HG03175 (cell line): ENCODE data around the gene KLHL13.

Source experiments
- ATAC-seq: cut with Tn5 transposase; IDR thresholded peaks from one replicate; pipeline ENCODE4 v1.9.1; 2021; ENCODE audit warnings: mild to moderate bottlenecking, moderate library complexity; ENCODE audit not compliant: unreplicated experiment

KLHL13 gene

DNA sequence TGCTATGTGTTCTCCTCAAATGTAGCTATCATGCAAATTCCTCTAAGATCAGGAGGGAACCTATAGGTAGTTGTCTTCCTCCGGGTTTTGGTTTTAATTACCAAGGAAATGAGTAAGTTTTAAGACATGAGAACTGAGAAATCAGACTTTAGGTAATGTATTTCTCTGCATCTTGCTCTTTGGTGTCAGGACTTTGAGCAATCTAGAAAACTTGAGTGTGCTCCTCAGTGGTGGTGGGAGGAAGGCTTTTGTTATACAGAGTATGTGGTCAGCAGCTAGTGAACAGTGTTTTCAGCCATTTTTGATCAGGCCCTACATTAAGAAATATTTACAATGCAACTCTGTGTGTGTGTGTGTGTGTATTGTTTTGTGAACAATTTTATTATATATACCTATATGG lies 224.1 kb downstream of the KLHL13 start:
- no peak for ATAC-seq

DNA sequence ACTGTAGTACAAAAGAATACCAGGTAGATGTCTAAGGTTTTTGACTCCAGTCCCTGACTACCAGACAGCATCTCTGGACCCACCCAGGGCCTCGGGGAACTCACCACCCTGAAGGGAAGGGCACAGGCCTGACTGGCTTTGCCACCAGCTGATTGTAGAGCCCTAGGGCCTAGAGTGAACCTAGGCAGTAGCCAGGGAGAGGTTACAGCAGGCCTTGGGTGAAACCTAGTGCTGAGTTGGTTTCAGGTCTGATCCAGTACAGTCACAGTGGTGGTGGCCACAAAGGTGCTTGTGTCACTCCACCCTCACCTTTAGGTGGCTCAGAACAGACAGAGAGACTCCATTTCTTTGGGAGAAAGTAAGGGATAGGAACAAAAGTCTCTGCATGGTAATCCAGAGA lies 244.8 kb downstream of the KLHL13 start:
- ATAC-seq: no peak

DNA sequence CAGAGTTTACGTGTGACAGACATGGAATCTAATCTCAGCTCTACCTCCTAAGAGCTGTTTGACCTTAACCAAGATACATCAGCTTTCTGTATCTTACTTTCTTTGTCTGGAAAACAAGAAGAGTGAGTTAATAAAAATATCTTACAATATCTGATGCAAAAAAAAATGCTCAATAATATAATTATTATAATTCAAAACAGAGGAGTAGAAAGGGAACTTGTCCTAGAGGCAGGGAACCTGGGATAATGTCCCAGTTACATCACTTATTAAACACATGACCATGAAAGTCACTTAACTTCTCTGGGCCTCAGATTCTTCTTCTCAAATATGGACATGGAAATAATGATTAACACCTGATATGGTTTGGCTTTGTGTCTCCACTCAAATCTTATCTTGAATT lies 256.1 kb downstream of the KLHL13 start:
- no peak for ATAC-seq

DNA sequence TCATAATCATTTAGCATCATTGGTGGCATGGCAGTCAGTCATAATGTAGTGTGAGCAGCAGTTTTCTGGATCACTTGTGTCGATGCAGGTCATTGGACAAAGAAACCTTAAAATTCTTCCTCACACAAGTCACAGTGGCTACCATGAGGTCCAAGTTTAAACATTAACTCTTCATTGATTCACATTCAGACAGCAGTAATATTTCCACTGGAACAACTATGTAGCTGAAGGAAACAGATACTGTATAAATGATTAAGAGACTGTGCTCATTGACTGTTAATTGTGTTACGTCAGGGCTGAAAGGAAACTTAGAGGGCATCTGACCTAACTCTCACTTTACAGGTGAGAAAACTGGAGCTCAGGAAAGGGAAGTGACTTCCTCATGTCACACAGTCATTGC lies 261.8 kb downstream of the KLHL13 start:
- no peak for ATAC-seq

DNA sequence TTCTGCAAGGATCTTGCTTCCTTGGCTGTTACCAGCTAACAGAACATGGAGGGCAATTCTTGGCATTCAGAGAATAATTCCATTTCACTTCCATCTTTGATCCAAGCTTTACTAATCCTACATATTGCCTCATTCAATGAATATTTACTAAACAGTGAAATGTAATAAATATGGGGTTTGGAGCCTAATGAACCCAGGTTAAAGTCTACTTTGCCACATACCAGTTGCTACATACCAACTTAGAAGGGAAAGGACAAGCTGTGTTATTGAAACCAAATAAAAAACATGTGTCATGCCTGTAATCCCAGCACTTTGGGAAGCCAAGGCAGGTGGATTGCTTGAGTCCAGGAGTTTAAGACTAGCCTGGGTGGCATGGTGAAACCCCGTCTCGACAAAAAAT lies 265.6 kb downstream of the KLHL13 start:
- ATAC-seq: no peak
